HG03108 (cell line): ENCODE measurements around the gene NSFL1C.
A peak's percentile ranks its signal among the peaks of the same experiment; 100 is the strongest.

Source experiments
- ATAC-seq: cut with Tn5 transposase; IDR thresholded peaks from one replicate; pipeline ENCODE4 v1.9.1; 2021; ENCODE audit warnings: moderate library complexity; ENCODE audit not compliant: unreplicated experiment

NSFL1C gene

DNA sequence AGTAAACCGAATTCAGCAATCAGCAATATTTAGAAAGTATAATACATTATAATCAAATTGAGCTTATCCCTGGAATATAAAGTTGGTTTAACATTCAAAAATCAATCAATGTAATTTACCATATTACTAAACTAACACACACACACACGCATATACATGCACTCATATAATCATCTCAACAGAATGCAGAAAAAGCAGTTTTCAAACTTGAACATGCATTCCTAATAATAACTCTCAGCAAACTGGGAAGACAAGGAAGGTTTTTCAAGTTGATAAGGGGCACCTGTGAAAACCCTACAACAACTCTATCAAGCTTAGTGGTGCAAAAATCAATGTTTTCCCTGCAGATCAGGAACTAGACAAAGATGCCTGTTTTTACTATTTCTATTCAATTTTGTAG lies 19.9 kb upstream of the NSFL1C start:
- no peak for ATAC-seq

GRCh38 chr20:1484438-1485116 lies 17.9 kb upstream of the NSFL1C start:
- no peak for ATAC-seq

DNA sequence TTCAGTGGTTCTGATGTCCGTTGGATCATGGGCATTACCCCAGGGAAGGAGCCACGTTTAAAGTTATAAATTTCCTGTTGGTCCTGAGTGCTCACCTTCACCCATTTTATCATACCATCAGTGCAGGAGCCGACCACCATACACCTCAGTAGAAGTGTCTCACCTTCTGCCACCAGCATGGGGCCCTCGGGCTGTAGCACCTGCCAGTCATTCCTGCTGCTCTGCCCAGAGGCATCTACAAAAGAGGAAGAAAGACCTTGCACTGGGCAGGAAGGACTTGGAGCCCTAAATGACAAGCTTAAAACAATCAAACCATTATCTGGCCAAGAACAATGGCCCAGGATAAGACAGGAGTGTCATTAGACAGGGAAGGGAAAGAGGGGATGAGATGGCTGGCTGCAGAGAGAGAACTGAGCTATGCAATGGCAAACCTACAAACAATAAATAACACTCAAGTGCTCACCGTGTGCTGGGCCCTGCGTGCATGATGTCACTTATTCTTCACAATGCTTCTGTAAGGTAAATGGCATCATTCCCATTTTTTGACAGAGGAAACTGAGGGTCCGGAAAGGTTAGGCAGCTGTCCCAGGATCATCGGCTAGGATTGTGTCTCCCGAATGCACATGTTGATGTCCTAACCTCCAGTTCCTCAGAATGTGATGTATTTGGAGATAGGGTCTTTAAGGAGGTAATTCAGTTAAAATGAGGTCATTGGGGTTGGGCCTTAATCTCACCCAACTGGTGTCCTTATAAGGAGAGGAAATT lies 13.4 kb upstream of the NSFL1C start:
- no peak for ATAC-seq

- ATAC-seq = no peak
Observed at GRCh38 chr20:1478566-1478965, 11.9 kb upstream of the NSFL1C start.

GRCh38 chr20:1477896-1478490 lies 11.3 kb upstream of the NSFL1C start:
- ATAC-seq = no peak

DNA sequence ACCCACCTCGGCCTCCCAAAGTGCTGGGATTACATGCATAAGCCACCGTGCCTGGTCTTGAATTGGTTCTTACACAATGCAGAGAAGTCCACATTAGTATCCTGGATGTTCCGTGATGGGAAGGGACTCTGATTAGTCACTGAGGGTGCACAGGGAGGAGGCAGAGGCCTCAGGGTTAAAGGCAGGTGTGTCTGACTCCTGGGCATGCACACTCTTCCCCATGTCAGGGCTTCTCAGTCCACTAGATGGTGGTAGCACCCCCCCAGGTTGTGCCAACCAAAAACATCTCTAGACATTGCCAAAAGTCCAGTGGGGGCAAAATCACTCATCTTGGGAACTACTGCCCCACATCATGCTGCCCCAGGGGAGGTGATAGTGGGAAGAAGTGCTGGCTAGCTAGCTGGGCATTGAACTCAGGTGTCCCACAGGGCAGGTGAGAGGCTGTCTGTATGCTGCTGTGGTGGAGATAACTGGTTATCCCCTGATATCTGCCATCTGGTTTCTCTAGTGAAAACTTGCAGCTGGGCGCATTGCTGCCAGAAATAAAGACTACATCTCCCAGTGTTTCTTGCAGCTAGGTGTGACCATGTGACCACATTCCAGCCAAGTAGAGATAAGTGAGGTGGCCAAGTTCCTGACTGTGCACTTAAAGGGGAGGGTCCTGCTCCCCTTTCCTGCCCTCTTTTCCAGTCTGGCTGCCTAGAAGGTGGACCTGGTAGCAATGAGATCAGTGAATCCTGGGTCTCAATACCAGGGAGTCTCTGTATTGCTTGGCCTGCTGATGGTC lies 8.4 kb upstream of the NSFL1C start:
- ATAC-seq = no peak

- no peak for ATAC-seq
Observed at GRCh38 chr20:1474325-1474724, 7.7 kb upstream of the NSFL1C start.

GRCh38 chr20:1473246-1474220 lies 6.9 kb upstream of the NSFL1C start:
- ATAC-seq = no peak

GRCh38 chr20:1472556-1473245 lies 6.1 kb upstream of the NSFL1C start:
- no peak for ATAC-seq

DNA sequence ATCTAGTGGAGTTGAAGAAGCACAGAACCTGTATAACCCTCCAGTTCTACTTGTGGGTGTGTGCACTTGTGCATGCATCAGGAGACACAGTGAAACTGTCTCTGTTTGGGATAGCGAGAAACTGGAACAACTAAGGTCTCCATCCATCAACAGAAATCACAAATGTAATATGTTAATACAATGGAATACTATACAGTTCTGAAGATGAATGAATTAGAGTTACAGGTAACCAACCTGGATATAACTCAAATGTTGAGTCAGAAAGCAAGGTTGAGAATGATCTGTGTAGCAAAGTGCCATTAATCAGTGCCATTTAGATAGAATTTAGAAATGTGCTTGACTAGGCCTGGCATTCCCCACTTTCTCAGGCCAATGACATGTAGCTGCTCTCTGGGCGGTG lies 4.6 kb upstream of the NSFL1C start:
- ATAC-seq = no peak

GRCh38 chr20:1469925-1470571 lies 3.4 kb upstream of the NSFL1C start:
- ATAC-seq = no peak

DNA sequence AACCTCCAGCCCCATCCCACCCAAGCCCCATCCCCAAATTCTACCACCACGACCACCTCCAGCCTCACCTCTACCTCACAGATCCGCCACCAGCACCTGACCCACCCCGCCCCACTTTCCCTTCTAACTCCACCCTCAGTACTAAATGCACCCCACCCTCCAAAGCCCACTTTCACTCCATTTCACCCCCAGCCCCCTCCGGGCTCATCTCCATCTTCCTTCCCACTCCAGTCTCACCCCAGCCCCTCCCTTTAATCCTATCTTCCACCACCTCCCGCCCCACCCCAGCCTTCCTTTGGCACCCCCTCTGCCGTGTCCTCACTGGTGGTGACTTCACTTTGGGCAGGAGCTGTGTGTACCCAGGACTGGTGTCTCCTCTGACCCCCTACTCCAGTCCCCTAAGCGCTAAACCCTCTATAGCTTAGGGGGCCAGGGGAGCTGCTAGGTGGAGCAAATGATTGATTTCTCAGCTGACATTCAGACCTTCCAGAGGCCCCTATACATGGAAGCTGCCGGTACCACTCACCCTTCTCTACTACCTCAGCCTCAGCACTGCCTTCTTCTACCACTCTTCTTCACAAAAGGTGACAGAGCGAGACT lies 2.8 kb upstream of the NSFL1C start:
- no peak for ATAC-seq

DNA sequence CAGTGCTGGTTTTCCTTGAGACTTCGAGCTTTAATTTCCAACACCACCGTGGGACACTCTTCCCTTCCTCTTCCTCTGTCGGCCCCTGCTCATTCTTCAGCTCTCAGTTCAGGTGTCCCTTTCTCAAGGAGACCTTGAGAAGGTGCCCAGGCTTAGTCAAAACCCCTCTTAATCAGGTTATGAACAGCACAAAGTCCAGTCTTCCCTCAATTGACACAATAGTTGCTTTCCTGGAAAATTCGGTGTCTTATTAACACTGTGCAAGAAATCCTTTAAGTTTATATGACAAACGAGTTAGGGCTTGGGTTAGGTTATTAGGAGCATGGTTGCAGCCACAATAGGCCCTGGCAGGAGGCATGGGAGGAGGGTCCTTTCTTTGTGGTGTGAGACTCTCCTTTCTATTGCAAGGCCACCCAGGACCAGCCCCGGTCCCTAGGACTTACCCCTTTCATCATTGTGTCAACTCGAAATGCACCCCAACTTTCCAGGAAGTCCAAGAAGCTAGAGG lies 1.5 kb upstream of the NSFL1C start:
- no peak for ATAC-seq

GRCh38 chr20:1467355-1468116 lies 887 bp upstream of the NSFL1C start:
- no peak for ATAC-seq

- ATAC-seq = peak; percentile 2
Observed at GRCh38 chr20:1467082-1467354, 369 bp upstream of the NSFL1C start.

- no peak for ATAC-seq
Observed at GRCh38 chr20:1465470-1466210, 1.0 kb downstream of the NSFL1C start.

DNA sequence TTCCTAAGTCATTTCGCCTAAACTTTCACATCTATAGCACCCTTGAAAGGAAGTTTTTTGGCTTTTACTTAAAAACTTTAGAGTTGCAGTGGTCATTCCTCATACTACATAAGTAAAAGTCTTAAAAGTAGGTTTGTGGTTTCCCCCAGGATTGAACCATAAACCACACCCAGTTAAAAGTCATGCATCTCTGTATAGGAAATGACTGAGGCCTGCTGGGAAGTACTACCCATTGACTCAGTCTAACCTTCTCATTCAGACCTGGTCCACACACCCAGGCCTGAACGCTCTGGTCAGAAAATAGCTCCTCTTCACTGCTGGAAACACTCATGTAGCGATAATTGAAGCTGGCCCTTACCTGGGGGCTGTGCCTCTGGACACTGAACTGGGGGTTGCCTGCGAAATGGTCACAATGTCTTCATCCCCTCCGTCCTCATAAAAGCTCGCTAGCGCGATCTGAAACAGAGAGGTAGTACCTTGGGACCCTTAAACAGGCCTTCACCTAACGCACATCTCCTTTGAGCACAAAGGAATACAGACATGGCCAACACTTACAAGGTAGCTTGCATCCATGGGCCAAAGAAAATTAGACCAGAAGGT lies 2.6 kb downstream of the NSFL1C start:
- ATAC-seq = no peak
